ENCODE data around the gene GTPBP6.
"Not testable (repeated sequence)": the region's sequence is repeated elsewhere in the genome, so short reads cannot be mapped to it uniquely, and the experiment has no call there.

Gene GTPBP6

DNA sequence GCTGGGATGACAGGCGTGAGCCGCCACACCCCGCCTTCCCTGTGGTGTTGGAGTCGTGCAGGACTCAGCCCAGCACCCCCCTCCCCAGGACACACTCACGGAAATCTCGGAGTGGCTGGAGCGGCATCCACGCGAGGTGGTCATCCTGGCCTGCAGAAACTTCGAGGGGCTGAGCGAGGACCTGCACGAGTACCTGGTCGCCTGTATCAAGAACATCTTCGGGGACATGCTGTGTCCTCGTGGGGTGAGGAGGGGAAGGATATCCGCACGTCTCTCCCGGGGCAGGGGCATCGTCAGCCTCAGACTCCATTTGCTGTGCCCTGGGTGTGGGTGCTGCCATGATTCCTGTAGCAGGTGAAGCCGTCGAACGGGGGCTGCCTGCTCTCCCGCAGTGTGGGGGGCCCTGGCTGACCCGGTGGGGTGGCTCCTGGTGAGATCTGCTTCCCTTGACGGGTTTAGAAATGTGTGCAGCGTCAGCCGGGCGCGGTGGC is 27.1 kb downstream of the GTPBP6 start:
- no peak for DNase-seq (ENCODE audit: low read depth)

- DNase-seq (ENCODE audit: low read depth) = no peak
These were observed 28.0 kb downstream of the GTPBP6 start for GRCh38 chrX:290476-291166.

DNA sequence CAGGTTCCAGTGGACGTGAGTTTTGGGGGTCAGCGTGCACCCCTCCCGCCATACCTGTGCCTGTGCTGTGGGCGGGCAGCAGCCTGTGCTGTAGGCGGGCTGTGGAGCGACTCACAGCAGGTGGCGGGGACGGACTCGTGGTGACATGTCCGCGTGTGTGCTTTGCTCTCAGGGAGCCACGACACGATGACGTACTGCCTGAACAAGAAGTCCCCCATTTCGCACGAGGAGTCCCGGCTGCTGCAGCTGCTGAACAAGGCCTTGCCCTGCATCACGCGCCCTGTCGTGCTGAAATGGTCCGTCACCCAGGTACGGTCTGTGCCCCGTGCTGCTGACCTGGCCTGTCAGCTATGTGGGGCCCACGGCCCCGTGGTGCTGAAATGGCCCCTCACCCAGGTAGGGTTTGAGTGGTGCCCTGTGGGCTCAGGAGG is 30.0 kb downstream of the GTPBP6 start:
- DNase-seq (ENCODE audit: low read depth) = no peak

DNA sequence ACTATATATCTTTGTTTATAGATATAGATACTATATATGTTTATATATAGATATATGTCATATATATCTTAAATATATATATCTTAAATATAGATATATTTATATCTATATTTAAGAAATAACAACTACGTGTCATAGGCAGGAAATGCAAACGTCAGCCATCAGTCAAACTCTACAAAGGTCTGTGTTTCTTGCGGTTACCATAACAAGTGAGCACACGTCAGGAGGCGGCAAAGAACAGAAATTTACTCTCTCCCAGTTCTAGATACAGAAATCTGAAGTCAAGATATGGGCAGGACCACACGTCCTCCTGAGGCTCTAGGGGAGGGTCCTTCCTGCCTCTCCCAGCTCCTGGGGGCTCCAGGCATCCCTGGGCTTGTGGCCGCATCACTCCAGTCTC is 30.9 kb downstream of the GTPBP6 start:
- DNase-seq (ENCODE audit: low read depth) = no peak

DNA sequence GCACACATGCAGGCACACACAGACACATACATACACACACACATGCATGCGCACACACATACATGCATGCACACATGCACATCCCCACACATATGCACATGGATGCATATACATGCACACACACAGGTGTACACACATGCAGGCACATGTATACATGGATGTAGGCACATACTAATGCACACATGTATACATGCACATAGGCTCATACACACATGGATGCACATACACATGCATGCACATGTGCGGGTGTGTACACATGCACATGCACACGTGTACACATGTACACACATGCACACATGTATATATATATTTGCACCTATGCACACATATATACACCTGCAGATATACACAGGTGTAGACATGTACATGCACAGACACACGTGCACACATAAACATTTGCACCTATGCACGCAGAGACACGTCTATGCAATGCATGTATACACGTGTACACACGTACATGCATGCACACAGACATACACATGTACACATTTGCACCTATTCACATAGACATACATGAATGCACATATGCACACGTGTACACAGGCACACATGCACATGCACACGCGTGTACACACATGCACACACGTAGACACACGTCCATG is 33.4 kb downstream of the GTPBP6 start:
- no peak for DNase-seq (ENCODE audit: low read depth)

GRCh38 chrX:283115-283845 is 35.3 kb downstream of the GTPBP6 start:
- DNase-seq (ENCODE audit: low read depth) = peak; percentile 59

DNA sequence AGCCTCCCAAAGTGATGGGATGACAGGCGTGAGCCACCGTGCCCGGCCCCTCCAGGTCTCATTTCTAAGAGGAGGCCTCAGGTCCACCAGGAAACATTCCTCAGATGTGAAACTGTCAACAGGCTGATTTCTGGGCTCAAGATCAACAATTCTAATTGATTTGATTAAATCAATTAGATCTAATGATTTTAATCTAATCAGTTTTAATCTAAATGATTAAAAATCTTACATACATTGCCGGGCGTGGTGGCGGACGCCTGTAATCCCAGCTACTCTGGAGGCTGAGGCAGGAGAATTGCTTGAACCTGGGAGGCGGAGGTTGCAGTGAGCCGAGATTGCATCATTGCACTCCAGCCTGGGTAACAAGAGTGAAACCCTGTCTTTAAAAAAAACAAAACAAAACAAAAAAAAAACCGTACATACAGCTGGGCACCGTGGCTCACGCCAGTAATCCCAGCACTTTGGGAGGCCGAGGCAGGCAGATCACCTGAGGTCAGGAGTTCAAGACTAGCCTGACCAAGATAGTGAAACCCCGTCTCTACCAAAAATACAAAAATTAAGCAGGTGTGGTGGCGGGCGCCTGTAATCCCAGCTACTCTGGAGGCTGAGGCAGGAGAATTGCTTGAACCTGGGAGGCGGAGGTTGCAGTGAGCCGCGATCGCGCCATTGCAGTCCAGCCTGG is 36.5 kb downstream of the GTPBP6 start:
- not testable (repeated sequence) for DNase-seq (ENCODE audit: low read depth)

DNA sequence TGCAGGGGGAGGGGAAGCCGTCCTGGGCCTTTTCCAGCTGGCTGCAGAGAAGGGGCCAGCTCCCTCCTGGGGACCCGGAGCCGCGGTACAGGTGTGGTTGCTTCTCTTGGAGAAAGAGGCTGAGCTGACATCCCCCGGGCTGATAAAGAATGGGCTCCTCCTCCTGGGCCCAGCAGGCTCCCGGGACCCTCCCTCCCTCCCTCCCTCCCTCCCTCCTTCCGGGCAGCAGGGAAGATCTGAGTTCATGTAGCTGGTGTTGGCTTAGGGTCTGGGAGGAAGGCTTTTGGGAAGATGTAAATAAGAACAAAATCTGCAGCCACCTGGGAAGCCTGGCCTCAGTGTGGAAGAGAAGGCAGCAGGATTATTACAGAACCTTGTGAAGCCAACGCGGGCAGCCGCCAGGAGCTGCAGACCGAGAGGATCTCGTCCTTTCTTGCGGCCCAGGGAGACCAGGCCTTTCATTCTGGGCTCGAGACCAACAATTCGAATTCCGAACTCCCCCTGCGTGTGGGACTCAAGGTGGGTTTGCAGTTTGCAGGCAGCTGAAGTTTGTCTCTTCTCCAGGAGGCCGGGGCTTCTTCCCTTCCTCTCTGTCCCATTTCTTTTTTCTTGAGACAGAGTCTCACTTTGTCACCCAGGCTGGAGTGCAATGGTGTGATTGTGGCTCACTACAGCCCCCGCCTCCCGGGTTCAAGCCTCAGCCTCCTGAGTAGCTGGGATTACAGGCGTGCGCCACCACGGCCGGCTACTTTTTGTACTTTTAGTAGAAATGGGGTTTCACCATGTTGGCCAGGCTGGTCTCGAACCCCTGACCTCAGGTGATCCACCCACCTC is 37.2 kb downstream of the GTPBP6 start, which contains the start of gene PLCXD1:
Gene PLCXD1 (plus strand): TSS at position 216 of the 834 bp plus-strand sequence. CDS start 2,807 bp downstream, outside the sequence.
- no peak for DNase-seq (ENCODE audit: low read depth)

- DNase-seq (ENCODE audit: low read depth) = not testable (repeated sequence)
These were observed 37.9 kb downstream of the GTPBP6 start for GRCh38 chrX:280722-281121.

GRCh38 chrX:279757-280604 is 38.6 kb downstream of the GTPBP6 start:
- not testable (repeated sequence) for DNase-seq (ENCODE audit: low read depth)

DNA sequence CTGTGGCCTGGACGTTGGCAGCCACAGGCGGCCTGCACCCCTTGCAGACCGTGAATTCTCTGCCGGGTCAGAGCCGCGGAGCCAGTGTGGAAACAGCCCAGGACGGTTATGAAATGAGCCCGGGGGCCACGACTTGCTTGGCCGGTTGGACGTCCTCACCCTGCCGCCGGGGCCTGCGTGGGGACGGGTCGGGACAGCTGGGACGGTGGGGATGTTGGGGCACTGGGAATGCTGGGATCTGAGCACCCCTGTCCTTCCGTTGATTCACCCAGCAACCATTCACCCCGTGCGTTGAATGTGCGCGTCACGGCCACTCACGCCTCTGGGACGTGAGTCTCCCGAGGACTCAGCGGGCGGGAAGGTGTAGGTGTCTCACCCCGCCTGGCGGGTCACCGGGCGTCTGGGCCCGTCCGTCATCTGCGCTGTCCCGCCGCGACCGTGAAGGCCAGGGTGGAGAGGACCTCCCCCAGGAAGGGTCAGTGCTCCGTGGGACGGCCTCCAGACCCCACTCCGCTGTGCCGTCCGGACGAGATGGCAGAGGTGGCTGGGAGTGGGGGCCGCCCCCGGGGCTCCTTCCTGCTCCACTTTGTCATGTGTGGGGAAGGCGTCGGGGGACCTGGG is 41.9 kb downstream of the GTPBP6 start:
- no peak for DNase-seq (ENCODE audit: low read depth)

DNA sequence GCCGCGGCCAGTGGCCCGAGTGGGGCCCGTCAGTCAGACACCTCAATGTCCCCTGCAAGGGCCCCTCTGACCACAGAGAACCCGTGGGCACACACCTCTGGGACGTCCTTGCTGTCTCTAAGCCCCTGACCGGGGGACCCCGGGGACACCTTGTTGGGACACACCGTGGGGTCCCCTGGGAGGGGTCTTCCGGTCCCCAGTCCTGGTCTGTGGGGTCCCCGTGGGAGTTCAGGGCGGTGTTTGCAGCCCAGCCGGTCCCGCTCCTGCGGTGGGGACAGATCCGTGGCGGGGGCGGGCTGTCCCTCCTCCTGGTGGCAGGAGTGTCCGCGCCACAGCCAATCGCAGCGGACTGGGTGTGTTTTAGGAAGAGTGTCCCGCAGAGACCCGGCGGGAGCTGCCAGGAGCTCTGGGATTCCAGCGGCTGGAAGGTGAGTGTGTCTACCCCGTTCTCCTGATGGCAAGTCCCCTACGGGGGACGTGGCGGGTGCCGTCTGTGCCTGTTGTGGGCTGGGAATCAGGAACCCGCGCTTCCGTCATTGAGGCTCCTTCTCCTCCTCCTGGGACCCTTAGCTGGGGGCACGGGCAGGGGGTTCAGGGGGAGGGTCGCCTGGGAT is 42.5 kb downstream of the GTPBP6 start:
- no peak for DNase-seq (ENCODE audit: low read depth)

GRCh38 chrX:275476-275966 is 43.1 kb downstream of the GTPBP6 start:
- no peak for DNase-seq (ENCODE audit: low read depth)

GRCh38 chrX:274904-275475 is 43.6 kb downstream of the GTPBP6 start:
- DNase-seq (ENCODE audit: low read depth) = no peak

- DNase-seq (ENCODE audit: low read depth) = no peak
These were observed 47.7 kb downstream of the GTPBP6 start for GRCh38 chrX:270848-271367.

DNA sequence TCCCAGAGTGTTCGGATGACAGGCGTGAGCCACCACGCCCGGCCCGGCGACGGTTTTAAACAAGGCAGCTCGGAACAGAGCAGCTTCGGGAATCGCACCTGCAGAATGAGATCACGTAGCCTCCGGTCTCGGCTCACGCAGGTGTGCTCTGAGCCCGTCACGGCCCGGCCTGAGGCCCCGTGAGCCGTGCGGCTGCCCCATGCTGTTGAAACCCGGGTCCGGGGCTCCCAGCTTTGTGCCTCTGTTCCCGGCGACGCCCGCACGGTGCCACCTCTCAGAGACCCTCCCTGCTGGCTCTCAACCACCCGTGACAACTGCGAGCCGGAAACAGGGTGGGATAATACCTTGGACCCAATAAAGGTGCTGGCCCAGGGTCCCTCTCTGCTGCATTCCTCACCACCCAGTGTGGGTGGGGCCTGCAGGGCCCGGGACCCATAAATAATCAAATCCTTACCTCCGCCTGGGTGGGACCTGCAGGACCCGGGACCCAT is 50.8 kb downstream of the GTPBP6 start:
- DNase-seq (ENCODE audit: low read depth) = no peak

DNA sequence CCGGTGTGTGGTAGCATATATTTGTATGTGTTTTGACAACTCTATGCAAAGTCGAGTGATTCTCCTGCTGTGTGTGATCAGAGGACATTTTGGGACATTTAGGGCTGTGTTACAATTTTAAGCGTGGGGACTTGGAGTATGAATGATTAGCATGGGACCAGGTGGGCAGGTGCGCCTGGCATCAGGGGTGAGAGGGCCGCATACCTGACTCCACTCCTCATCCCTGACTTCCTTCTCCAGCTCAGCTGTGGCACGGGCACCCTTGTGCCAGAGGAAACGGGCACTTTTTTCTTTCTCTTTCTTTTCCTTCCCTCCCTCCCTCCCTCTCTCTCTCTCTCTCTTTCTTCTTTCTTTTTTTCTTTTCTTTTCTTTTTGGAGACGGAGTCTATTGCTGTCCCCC is 53.1 kb downstream of the GTPBP6 start:
- no peak for DNase-seq (ENCODE audit: low read depth)

GRCh38 chrX:264634-265455 is 53.8 kb downstream of the GTPBP6 start:
- no peak for DNase-seq (ENCODE audit: low read depth)
